CD4-positive, alpha-beta T cell (primary cell): ENCODE data around the gene MAP7D3. TPM values are rescaled to one million over a fixed set of nuclear protein-coding genes. Genes with fewer than 3 reads are reported as not detected.

Experiments used
- ATAC-seq: fragments of 200-7000 bp; cut with Tn5 transposase; one replicate; pipeline ENCODE4 v1.10.0; 2022; ENCODE audit warnings: mild to moderate bottlenecking; ENCODE audit not compliant: poor library complexity
- CTCF ChIA-PET: fragments of 350-600 bp; sonication (Branson Sonifier 250); formaldehyde crosslinking; loops from one replicate; lab custom pipeline; 2021; ENCODE audit warnings: antibody characterized with exemption, inconsistent platforms; lab: Charles Lee
- POLR2A ChIA-PET: fragments of 350-600 bp; sonication (Branson Sonifier 250); formaldehyde crosslinking; loops from one replicate; lab custom pipeline; 2021; ENCODE audit warnings: antibody characterized with exemption, inconsistent platforms; lab: Charles Lee
- DNase-seq, 14 experiments: peaks; one replicate each; pipeline ENCODE4 v3.0.0-alpha.2; 2013 to 2020; ENCODE audit warnings: mixed read lengths in 2 of 14
- H3K27ac ChIP-seq, 2 donors: one replicate each; pipeline versions ENCODE4 v1.5.1 to v1.7.0; 2013; ENCODE audit warnings: low read length in 2 of 2, low read depth in 1 of 2, mild to moderate bottlenecking in 1 of 2
- H3K27me3 ChIP-seq, 2 experiments: 1 replicate in 1 of 2; 2 replicates in 1 of 2; pipeline versions ENCODE4 v1.6.1 to v1.7.0; 2013; ENCODE audit warnings: low read length in 2 of 2, control low read depth in 1 of 2, mild to moderate bottlenecking in 1 of 2, moderate library complexity in 1 of 2; ENCODE audit not compliant: insufficient read depth in 2 of 2, control insufficient read depth in 1 of 2
- H3K36me3 ChIP-seq: one replicate; pipeline ENCODE4 v1.6.1; 2013; ENCODE audit warnings: low read length, control low read depth; ENCODE audit not compliant: insufficient read depth
- H3K4me1 ChIP-seq: one replicate; pipeline ENCODE4 v1.6.1; 2013; ENCODE audit warnings: low read length, control low read depth; ENCODE audit not compliant: insufficient read depth
- H3K4me3 ChIP-seq: one replicate; pipeline ENCODE4 v1.5.1; 2013; ENCODE audit warnings: mild to moderate bottlenecking, low read length, moderate library complexity
- H3K9me3 ChIP-seq, 2 experiments: 1 replicate in 1 of 2; 2 replicates in 1 of 2; pipeline versions ENCODE4 v1.6.1 to v1.7.0; 2013; ENCODE audit warnings: low read length in 2 of 2, mild to moderate bottlenecking in 2 of 2, control low read depth in 1 of 2, moderate library complexity in 1 of 2; ENCODE audit not compliant: control insufficient read depth in 1 of 2, insufficient read depth in 1 of 2
- H3K27ac Mint-ChIP-seq: one replicate; pipeline ENCODE4 v1.8.0; 2020; ENCODE audit warnings: mixed read lengths
- H3K27me3 Mint-ChIP-seq: one replicate; pipeline ENCODE4 v1.8.0; 2021; ENCODE audit warnings: mixed read lengths
- H3K36me3 Mint-ChIP-seq: one replicate; pipeline ENCODE4 v1.8.0; 2021; ENCODE audit warnings: low read depth, mixed read lengths
- H3K4me1 Mint-ChIP-seq: one replicate; pipeline ENCODE4 v1.8.0; 2021; ENCODE audit warnings: low read depth, mixed read lengths
- H3K4me3 Mint-ChIP-seq: one replicate; pipeline ENCODE4 v1.8.0; 2020; ENCODE audit warnings: mild to moderate bottlenecking, mixed read lengths
- H3K9me3 Mint-ChIP-seq: one replicate; pipeline ENCODE4 v1.8.0; 2020; ENCODE audit warnings: mixed read lengths
- intact Hi-C, 2 experiments: fragments of 100-400 bp; cut with DNase I in 1 of 2; cut with micrococcal nuclease in 1 of 2; formaldehyde crosslinking; loops; one replicate each; pipeline versions ENCODE4 v1.15.1 to v1.9.0; 2023 to 2025; cut with DNase I, micrococcal nuclease
- total RNA-seq, 174 experiments: library from RNA in 2 of 174; stranded (reverse) in 2 of 174; gene quantifications; one replicate each; pipeline ENCODE4 v1.2.3 and lab custom pipeline; 2021 to 2026
- TF ChIP-seq, protein P1 (sequence below): fragments of 200-600 bp; IDR thresholded peaks from one replicate; pipeline ENCODE4 v1.8.0; 2022; ENCODE audit warnings: antibody characterized with exemption, mild to moderate bottlenecking

The MAP7D3 gene
- total RNA-seq, 2 experiments from 2014 or later = 3.2 to 3.7 TPM

DNA sequence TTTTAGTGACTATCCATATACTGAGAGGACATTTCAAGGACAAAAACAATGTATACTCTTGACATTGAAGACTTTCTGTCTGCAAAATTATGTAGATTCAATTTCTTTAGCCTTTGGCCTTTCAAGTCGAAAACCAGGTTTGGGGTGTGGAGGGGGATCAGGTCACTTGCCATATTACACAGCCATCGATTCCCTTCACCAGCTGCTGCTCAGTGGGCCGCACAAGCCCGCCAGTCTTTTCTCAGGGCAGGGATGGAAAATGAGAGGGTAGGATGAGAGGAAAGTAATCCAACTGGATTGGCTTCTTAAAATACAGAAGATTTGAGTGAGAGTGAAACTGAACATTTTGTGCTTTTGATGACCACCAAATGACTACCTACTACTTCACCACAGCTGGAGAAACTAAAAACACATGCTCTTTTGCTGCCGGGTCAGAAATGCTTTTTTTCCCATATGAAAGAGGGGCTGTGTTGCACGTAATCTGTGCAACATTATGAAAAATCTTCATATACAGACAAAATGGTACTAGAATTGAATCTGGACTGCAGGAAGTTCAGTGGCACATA lies 52.4 kb downstream of the MAP7D3 start:
- no peak overlapping the region for H3K4me3 ChIP-seq
- H3K9me3 ChIP-seq = no peaks in the 10 kb centered on the region
- intact Hi-C loops = no loop called here
- Mint-ChIP-seq H3K9me3 (no peaks in the 10 kb centered on the region), H3K4me1 (peaks cover 31% of the 10 kb centered on the region), H3K36me3 (no peaks in the 10 kb centered on the region), H3K27me3 (no peaks in the 10 kb centered on the region), H3K4me3 (no peak overlapping the region), H3K27ac (no peak overlapping the region)
- no peaks in the 10 kb centered on the region for H3K27me3 ChIP-seq
- DNase-seq = no peak
- H3K36me3 ChIP-seq = no peaks in the 10 kb centered on the region
- no peak for ATAC-seq
- H3K4me1 ChIP-seq = peaks cover 11% of the 10 kb centered on the region
- ChIA-PET POLR2A (no interaction called here), CTCF (interaction anchor here (0.6 kb wide), 1 partner anchor 25 kb away, joined by 4 read pairs; no protein-coding TSS in a partner anchor)
- TF ChIP-seq, protein P1, sequence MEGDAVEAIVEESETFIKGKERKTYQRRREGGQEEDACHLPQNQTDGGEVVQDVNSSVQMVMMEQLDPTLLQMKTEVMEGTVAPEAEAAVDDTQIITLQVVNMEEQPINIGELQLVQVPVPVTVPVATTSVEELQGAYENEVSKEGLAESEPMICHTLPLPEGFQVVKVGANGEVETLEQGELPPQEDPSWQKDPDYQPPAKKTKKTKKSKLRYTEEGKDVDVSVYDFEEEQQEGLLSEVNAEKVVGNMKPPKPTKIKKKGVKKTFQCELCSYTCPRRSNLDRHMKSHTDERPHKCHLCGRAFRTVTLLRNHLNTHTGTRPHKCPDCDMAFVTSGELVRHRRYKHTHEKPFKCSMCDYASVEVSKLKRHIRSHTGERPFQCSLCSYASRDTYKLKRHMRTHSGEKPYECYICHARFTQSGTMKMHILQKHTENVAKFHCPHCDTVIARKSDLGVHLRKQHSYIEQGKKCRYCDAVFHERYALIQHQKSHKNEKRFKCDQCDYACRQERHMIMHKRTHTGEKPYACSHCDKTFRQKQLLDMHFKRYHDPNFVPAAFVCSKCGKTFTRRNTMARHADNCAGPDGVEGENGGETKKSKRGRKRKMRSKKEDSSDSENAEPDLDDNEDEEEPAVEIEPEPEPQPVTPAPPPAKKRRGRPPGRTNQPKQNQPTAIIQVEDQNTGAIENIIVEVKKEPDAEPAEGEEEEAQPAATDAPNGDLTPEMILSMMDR = no peak
- H3K27ac ChIP-seq = no peak overlapping the region

DNA sequence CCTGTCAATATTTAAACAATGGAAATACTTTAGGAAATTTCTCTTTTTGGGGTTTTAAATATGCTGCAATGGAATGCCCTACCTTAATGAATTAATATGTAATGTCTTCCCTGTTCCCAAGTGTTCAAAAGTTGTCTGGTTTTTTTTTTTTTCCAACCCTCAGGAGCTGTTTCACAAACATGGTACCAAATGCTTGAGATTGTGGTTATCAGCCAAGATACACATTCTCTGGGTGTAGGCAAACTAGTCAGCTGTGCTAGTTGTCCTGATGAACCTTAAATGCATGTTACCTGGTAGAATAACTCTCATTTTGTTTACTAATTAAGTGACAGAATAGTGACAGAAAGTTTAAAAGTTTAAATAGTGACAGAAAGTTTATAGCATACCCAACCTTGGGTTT lies 53.2 kb downstream of the MAP7D3 start:
- Mint-ChIP-seq H3K9me3 (no peaks in the 10 kb centered on the region), H3K4me1 (peaks cover 31% of the 10 kb centered on the region), H3K36me3 (no peaks in the 10 kb centered on the region), H3K27ac (no peak overlapping the region), H3K4me3 (no peak overlapping the region), H3K27me3 (no peaks in the 10 kb centered on the region)
- Histone ChIP-seq H3K4me3 (no peak overlapping the region), H3K27me3 (no peaks in the 10 kb centered on the region), H3K36me3 (no peaks in the 10 kb centered on the region), H3K27ac (no peak overlapping the region), H3K4me1 (peaks cover 18% of the 10 kb centered on the region), H3K9me3 (no peaks in the 10 kb centered on the region)
- POLR2A ChIA-PET = no interaction called here
- ATAC-seq (no peak), DNase-seq (no peak)
- intact Hi-C loops = no loop called here
- TF ChIP-seq, protein P1 = no peak
- CTCF ChIA-PET = no interaction called here

DNA sequence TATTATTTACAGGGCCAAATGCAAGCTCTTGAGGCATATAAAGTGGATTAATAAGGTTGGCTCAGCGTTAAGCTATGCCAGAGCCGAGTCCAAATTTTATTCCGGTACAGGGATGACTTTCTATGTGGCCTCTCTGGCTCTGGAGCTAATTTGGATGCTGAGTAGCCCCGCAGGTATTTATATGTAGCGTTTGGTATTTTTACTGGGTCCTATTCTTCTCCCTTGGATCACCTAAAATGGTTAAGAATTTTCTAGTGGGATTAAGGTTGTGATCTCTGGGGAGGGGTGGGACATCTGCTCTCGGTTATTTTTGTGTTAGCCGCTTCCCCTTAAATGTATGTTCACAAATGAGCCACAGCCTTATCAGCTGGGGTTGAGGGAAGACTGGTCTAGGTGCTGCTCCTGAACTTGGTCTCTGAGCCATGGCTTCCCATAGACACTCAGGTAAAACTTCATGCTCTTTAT lies 54.5 kb downstream of the MAP7D3 start:
- Histone ChIP-seq H3K27me3 (no peaks in the 10 kb centered on the region), H3K27ac (no peak overlapping the region), H3K36me3 (no peaks in the 10 kb centered on the region), H3K4me3 (no peak overlapping the region), H3K9me3 (no peaks in the 10 kb centered on the region), H3K4me1 (peaks cover 18% of the 10 kb centered on the region)
- Mint-ChIP-seq H3K4me1 (peaks cover 39% of the 10 kb centered on the region), H3K27ac (no peak overlapping the region), H3K27me3 (no peaks in the 10 kb centered on the region), H3K4me3 (no peak overlapping the region), H3K36me3 (no peaks in the 10 kb centered on the region), H3K9me3 (no peaks in the 10 kb centered on the region)
- TF ChIP-seq, protein P1 = no peak
- POLR2A ChIA-PET = no interaction called here
- DNase-seq (no peak), ATAC-seq (no peak)
- CTCF ChIA-PET = interaction anchor here (0.6 kb wide), 1 partner anchor 39 kb away, joined by 3 read pairs; no protein-coding TSS in a partner anchor
- intact Hi-C loops = no loop called here
